Measurements from ENCODE around the gene NAA15.
"Not testable (repeated sequence)": the region's sequence is repeated elsewhere in the genome, so short reads cannot be mapped to it uniquely, and the experiment has no call there.

The NAA15 gene

GRCh38 chr4:139453041-139453370 lies 151.7 kb downstream of the NAA15 start:
- peak; percentile 79 for DNase-seq (ENCODE audit: low spot score)

GRCh38 chr4:139453371-139454110 lies 152.2 kb downstream of the NAA15 start:
- peak; percentile 85 for DNase-seq (ENCODE audit: low spot score)

GRCh38 chr4:139454111-139455045 lies 153.1 kb downstream of the NAA15 start, which contains the start of gene RAB33B:
TSS of gene RAB33B (plus strand) at chr4:139454121. CDS start at chr4:139454196, 75 bp downstream.
- no peak for DNase-seq (ENCODE audit: low spot score)

- no peak for DNase-seq (ENCODE audit: low spot score)
These were observed 153.8 kb downstream of the NAA15 start for GRCh38 chr4:139455126-139455538.

- no peak for DNase-seq (ENCODE audit: low spot score)
These were observed 156.0 kb downstream of the NAA15 start for GRCh38 chr4:139457318-139457717.

- no peak for DNase-seq (ENCODE audit: low spot score)
These were observed 157.2 kb downstream of the NAA15 start for GRCh38 chr4:139458543-139458942.

- DNase-seq (ENCODE audit: low spot score), result no peak
These were observed 157.7 kb downstream of the NAA15 start for GRCh38 chr4:139458999-139459398.

GRCh38 chr4:139460565-139460964 lies 159.3 kb downstream of the NAA15 start:
- DNase-seq (ENCODE audit: low spot score), result no peak

- DNase-seq (ENCODE audit: low spot score), result no peak
These were observed 159.8 kb downstream of the NAA15 start for GRCh38 chr4:139461022-139461628.

- not testable (repeated sequence) for DNase-seq (ENCODE audit: low spot score)
These were observed 163.2 kb downstream of the NAA15 start for GRCh38 chr4:139464512-139464911.

GRCh38 chr4:139465922-139466321 lies 164.6 kb downstream of the NAA15 start:
- no peak for DNase-seq (ENCODE audit: low spot score)

- DNase-seq (ENCODE audit: low spot score), result not testable (repeated sequence)
These were observed 167.5 kb downstream of the NAA15 start for GRCh38 chr4:139468756-139469155.

- DNase-seq (ENCODE audit: low spot score), result no peak
These were observed 167.9 kb downstream of the NAA15 start for GRCh38 chr4:139469216-139469615.

Measured in HuH-7 (cell line).